IPS-20b (cell line): ENCODE measurements around the gene BAHD1.

Experiments used
- H3K27ac ChIP-seq: one replicate; pipeline ENCODE4 v1.5.1; 2013; ENCODE audit warnings: low read length
- H3K27me3 ChIP-seq: 2 replicates; pipeline ENCODE4 v1.6.1; 2013; ENCODE audit warnings: mild to moderate bottlenecking, low read length, inconsistent platforms; ENCODE audit not compliant: insufficient read depth
- H3K36me3 ChIP-seq: 2 replicates; pipeline ENCODE4 v1.6.1; 2013; ENCODE audit warnings: low read depth, mild to moderate bottlenecking, inconsistent platforms, low read length, moderate library complexity; ENCODE audit not compliant: insufficient read depth
- H3K4me1 ChIP-seq: 2 replicates; pipeline ENCODE4 v1.6.1; 2013; ENCODE audit warnings: mild to moderate bottlenecking, control low read depth, inconsistent platforms, low read length, moderate library complexity; ENCODE audit not compliant: insufficient read depth
- H3K4me3 ChIP-seq: 2 replicates; pipeline ENCODE4 v1.5.1; 2013; ENCODE audit warnings: mild to moderate bottlenecking, low read length, inconsistent platforms
- H3K9ac ChIP-seq: 2 replicates; pipeline ENCODE4 v1.6.1; 2013; ENCODE audit warnings: low read depth, mild to moderate bottlenecking, inconsistent platforms, low read length, moderate library complexity
- H3K9me3 ChIP-seq: 2 replicates; pipeline ENCODE4 v1.6.1; 2013; ENCODE audit warnings: mild to moderate bottlenecking, low read depth, low read length, inconsistent platforms; ENCODE audit not compliant: insufficient read depth

BAHD1 gene

DNA sequence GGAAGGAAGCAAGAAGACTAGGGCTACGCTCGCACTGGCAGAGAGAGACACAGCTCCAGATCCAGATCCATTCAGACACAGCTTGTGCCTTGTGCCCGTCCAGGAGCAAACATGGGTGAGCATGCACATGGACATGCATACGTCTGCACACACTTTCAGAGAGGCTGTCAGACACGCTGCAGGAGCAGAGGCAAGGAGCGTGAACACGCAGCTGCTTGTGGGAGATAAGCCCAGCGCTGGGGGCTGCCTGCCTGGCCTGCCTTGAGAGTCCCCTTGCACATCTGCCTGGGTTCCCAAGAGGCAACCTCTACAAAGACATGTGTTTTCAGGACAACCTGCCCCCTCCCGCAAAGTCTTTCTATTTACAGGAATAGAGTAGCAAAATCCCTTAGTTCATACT lies 13.6 kb upstream of the BAHD1 start:
- H3K36me3 ChIP-seq, result no peaks in the 10 kb centered on the region
- H3K4me3 ChIP-seq, result no peak overlapping the region
- no peaks in the 10 kb centered on the region for H3K9me3 ChIP-seq
- peaks cover 8% of the 10 kb centered on the region for H3K27me3 ChIP-seq
- no peak overlapping the region for H3K27ac ChIP-seq
- peaks cover 3% of the 10 kb centered on the region; the same call in 1 of the 2 replicates for H3K4me1 ChIP-seq
- no peak overlapping the region for H3K9ac ChIP-seq

DNA sequence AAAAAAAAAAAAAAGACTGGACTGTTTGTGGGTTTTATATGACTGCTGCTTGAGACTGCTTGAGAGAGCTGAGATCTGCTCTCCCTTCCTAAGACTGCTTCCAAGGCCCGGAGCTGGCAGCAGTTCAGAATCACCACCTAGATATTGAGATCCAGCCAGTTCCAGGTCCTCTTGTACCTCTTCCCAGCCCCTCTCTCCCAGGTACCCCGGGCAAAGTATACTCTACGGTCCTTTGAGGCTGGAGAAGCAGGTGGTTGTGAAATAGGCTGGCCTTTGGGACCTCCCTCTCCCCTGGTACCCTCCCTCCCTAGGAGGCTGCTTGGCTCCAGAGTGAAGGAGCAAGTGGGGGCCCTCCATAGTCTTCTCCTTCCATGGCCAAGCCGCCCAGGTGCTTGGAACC lies 12.6 kb upstream of the BAHD1 start:
- Histone ChIP-seq H3K9me3 (no peaks in the 10 kb centered on the region), H3K27me3 (peaks cover 18% of the 10 kb centered on the region), H3K9ac (no peak overlapping the region), H3K27ac (no peak overlapping the region), H3K36me3 (no peaks in the 10 kb centered on the region), H3K4me3 (no peak overlapping the region), H3K4me1 (peaks cover 3% of the 10 kb centered on the region; the same call in 1 of the 2 replicates)

DNA sequence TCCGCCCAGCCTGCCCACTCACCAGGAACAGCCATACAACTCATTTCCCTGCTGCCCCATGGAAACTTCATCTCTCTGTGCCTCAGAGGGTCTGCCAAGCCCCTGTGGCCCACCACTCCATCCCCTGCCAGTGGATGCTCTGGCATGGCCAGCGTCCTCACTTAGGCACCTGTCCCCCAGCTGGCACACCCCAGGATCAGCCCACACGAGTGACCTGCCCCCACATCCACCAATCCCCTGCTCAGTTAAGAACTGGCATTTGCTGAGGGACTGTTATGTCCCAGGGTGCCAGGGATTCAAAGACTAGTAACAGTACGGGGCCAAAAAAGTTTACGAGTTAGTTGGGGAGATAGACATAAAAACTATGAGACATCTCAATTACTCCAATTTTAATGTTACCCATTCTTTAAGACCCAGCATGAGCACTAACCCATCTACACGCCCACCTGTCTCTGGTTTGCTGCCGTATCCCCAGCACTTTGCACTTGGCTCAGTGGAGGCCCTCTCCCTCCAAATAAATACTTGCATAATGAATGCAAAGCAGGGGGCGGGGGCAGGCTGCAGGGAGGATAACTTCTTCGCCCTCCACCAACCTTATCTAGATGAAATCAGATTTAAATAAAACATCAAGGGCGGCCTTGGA lies 11.6 kb upstream of the BAHD1 start:
- H3K36me3 ChIP-seq, result no peaks in the 10 kb centered on the region
- peaks cover 28% of the 10 kb centered on the region for H3K27me3 ChIP-seq
- H3K9ac ChIP-seq, result no peak overlapping the region
- no peak overlapping the region for H3K4me3 ChIP-seq
- no peaks in the 10 kb centered on the region for H3K9me3 ChIP-seq
- no peak overlapping the region for H3K27ac ChIP-seq
- H3K4me1 ChIP-seq, result peaks cover 3% of the 10 kb centered on the region; the same call in 1 of the 2 replicates

DNA sequence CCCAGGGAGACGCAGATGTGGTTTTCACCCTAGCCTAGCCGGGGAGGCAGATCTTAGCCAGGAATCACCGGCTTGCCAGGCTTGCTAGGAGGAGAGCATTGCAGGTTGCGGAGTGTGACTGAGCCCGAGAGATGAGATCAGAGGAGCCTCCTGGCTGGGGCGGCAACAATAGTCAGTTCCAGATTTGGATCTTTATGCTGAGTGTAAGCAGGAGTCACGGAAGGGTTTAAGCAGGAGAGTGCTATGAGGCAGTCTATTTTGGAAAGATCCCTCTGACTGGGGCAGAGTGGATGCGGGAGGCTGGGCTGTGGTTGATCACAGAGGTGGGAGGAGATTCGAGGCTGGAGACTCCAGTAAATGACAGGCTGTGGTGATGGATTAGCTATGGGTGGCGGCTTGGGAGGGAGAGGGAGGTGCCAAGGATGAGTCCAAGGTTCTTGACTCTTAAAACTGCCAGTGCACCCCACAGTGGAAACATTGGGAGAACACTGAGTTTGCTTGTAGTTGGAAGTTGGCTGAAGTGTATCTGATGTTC lies 10.4 kb upstream of the BAHD1 start:
- Histone ChIP-seq H3K9me3 (no peaks in the 10 kb centered on the region), H3K9ac (no peak overlapping the region), H3K4me3 (no peak overlapping the region), H3K4me1 (peaks cover 5% of the 10 kb centered on the region), H3K36me3 (no peaks in the 10 kb centered on the region), H3K27me3 (peaks cover 40% of the 10 kb centered on the region), H3K27ac (no peak overlapping the region)

DNA sequence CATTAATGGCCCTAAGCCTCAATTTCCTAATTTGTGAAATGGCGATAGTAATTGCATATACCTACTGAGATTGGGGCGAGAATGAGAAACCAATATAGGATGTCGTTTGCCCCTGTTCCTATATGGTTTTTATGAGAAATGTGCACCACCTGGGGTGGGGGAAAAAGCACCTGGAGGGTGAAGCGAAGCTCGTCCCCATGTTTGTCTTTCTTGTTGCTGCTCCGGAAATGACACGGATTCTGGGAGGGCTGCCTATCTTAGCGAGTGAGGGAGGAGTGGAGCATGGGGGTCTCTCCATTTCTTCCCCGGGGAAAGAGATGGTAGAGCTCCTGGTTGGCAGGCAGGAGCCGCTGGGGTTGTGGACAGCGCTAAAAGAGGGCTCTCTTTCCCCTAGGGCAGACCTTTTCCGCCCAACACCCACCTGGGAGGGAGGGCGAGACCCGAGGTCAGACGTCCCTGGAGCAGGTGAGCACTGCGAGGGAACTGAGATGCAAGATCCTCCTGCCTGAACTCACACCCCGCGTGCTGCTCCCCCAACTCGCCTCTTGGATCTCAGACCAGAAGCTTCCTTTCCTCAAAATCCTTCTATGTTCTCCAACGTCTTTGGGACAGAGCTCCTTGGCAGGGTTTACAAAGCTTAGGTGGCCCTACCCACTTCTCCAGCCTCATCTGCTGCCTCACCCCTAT lies 5.6 kb upstream of the BAHD1 start:
- no peaks in the 10 kb centered on the region for H3K36me3 ChIP-seq
- H3K27ac ChIP-seq, result no peak overlapping the region
- H3K4me3 ChIP-seq, result peak overlapping the region; percentile 92
- peak overlapping the region; percentile 94 for H3K9ac ChIP-seq
- H3K4me1 ChIP-seq, result peaks cover 24% of the 10 kb centered on the region
- H3K27me3 ChIP-seq, result peaks cover 81% of the 10 kb centered on the region
- no peaks in the 10 kb centered on the region for H3K9me3 ChIP-seq

DNA sequence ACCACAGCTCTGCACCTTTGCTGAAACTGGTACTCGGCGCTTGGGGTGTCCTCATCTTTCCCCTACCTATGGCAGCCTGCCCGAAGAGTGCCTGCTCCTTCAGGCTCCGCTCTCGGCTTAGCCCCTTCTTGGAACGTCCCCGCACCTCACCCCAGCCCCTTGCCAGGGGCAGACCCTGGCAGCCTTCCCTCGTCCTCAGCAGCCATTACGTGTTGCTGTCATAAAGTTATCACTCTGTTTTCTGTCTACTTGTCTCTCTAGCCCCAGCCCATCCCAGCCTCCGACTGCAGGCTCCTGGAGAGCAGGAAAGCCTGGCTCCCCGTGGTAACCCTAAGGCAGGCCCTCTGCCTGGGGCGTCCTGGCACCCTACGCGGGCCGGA lies 5.1 kb upstream of the BAHD1 start:
- H3K4me3 ChIP-seq, result peak overlapping the region; percentile 92
- H3K9me3 ChIP-seq, result no peaks in the 10 kb centered on the region
- H3K4me1 ChIP-seq, result peaks cover 23% of the 10 kb centered on the region
- no peak overlapping the region for H3K27ac ChIP-seq
- H3K27me3 ChIP-seq, result peaks cover 79% of the 10 kb centered on the region
- no peaks in the 10 kb centered on the region for H3K36me3 ChIP-seq
- peak overlapping the region; percentile 94 for H3K9ac ChIP-seq

DNA sequence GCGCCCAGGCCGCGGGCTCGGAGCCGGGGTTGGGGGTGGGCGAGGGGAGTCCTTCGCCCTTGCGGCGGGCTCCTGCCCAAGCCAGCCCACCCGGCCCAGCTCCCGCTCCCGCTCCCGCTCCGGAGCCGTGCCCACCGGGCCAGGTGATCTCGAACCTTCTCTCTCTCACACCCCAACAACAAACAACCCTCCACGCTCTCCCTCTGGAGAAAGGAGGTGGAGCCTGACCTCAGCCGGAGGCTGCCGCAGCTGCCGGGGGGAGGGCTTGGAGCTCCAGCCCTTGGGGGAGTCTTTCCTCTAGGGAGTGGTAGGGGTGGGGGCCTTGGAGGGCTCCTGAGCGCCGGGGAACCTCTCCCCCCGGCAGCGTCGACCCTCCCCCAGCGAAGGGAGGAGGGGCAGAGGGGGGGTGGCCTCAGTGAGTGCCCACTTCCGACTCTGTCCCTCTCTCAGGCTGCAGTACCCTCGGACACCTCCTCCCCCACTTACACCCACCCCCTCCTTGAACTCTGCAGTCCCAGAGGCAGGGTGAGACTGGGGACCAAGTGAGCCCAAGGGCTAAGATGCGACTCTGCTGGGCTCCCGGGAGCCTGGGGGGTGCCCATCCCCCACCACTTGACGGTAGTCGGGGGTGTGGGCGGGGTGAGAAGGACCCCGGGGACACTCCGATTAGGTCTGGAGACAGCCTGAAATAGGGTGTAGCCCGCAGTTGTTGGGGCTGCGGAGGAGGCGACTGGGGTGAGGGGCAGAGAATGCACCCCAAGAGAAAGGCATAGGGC lies 4.4 kb upstream of the BAHD1 start:
- Histone ChIP-seq H3K4me3 (peak overlapping the region; percentile 92), H3K4me1 (peaks cover 23% of the 10 kb centered on the region), H3K9ac (peak overlapping the region; percentile 94; the same call in 1 of the 2 replicates), H3K36me3 (no peaks in the 10 kb centered on the region), H3K27ac (no peak overlapping the region), H3K27me3 (peaks cover 79% of the 10 kb centered on the region), H3K9me3 (no peaks in the 10 kb centered on the region)

DNA sequence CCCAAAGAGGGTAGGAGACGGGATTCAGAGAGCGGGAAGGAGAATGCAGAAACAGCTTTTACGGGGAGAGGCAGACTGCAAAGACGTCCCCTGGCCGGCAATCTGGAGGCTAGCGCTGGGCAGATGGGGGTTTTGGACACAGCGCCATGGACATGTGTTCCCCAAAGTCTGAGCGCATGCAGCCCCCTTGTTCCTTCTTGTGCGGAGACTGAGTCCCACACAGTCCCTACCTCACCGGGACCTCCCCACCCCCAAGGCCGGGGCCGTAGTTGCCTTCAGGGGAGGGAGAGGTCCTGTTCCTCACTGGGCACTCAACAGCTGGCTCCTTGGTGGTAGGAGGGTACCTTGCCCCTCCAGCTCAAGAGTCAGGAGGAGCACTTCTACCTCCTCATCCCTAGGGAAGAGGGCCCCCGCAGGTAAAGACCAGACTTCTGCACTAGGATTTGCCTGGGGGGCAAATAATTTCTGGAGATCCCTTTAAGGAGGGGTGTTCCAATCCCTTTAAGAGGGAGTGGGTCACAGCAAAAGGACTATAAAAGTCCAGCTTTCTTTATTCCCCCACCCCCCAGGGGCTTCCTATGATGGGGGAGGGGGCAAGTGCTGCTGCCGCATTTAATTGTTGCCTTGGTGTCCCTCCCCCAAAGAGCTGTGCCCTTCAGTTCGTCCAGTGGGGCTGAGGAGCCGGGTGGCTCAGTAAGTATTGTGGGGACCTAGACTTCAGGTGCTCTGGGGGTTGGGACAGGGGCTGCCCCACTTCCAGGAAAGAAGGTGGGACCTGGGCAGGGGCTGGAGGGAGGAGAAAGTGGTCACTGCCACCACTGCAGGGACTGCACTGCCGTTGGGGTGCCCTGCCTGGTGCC lies 3.6 kb upstream of the BAHD1 start:
- no peaks in the 10 kb centered on the region for H3K9me3 ChIP-seq
- peaks cover 23% of the 10 kb centered on the region for H3K4me1 ChIP-seq
- no peak overlapping the region for H3K27ac ChIP-seq
- no peaks in the 10 kb centered on the region for H3K36me3 ChIP-seq
- H3K4me3 ChIP-seq, result peak overlapping the region; percentile 92
- peak overlapping the region; percentile 94; the same call in 1 of the 2 replicates for H3K9ac ChIP-seq
- H3K27me3 ChIP-seq, result peaks cover 79% of the 10 kb centered on the region

DNA sequence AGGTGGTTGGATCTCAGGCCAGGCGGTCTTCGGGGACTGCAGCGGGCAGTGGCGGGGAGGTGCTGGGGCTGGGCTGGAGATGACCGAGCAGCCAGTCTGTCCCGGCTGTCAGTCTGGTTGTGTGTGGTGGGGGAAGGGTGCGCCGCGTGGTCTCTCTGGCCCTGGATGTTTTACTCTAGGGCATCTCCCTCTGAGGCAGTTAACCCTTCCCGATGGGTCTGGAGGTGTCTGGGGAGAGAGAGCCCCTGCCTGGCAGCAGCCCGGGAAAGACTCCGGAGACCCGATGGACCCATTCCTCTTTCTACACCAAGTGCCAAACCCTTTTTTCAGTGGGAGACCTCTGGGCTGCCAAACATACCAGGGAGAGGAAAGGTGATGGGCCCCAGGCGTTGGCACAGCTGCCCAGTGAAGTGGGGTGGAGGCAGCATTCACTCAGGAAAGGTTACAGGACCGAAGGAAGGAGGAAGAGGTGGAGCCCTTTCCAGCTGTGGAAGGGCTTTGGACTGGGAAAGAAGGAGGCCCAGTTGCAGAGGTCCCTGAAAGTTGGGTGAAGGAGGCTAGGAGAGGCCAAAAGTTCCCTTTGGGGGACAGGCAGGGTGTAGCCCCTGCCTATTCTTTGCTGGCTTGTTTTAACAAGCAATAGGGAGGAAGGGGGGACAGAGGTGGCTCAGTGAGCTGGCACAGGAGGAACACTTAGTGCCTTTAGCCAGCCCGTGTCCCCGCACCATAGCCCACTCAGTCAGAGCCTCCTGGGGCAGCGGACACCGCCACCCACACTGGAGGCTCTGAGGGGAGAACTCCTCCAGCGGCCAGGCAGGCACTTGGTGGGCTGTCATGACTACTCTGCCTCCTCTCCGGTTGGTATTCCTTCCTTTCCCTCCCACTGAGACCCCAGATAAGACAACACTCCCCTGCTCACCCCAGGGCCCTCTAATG lies 2.7 kb upstream of the BAHD1 start:
- Histone ChIP-seq H3K9ac (peak overlapping the region; percentile 94; the same call in 1 of the 2 replicates), H3K27me3 (peaks cover 70% of the 10 kb centered on the region), H3K4me1 (peaks cover 30% of the 10 kb centered on the region), H3K27ac (no peak overlapping the region), H3K36me3 (no peaks in the 10 kb centered on the region), H3K9me3 (no peaks in the 10 kb centered on the region), H3K4me3 (peak overlapping the region; percentile 92)

DNA sequence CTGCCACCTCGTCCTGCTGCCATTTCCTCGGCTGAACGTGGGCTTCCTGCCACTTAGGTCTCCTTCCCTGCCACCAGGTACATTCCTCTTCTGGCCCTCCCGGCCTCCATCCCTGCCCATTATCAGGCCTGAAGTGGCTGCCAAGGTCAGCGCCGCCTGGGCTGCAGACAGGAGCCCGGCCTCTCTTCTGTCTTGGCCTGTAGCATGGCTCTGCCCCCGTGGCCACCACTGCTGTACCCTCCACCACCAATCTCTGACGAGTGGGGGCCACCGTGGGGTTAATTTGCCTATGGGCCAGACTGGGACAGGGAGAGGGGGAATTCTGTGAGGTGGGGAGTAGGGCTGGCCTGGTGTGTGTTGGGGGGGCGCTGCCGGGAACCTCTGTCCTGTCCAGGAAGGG lies 2.0 kb upstream of the BAHD1 start:
- Histone ChIP-seq H3K9me3 (no peaks in the 10 kb centered on the region), H3K4me3 (peak overlapping the region; percentile 92), H3K36me3 (no peaks in the 10 kb centered on the region), H3K4me1 (peaks cover 37% of the 10 kb centered on the region), H3K27ac (no peak overlapping the region), H3K9ac (peak overlapping the region; percentile 94; the same call in 1 of the 2 replicates), H3K27me3 (peaks cover 63% of the 10 kb centered on the region)
